CD14-positive monocyte (primary cell): ENCODE results near the gene PYCARD. TPM values are rescaled to one million over a fixed set of nuclear protein-coding genes. Genes with fewer than 3 reads are reported as not detected.

Experiments
- DNase-seq, 3 donors: peaks; one replicate each; pipeline ENCODE4 v3.0.0-alpha.2; 2011 to 2022
- H2AFZ ChIP-seq: 2 replicates; pipeline ENCODE4 v1.6.0; 2012; ENCODE audit warnings: mild to moderate bottlenecking, low read depth, low read length, inconsistent platforms; ENCODE audit not compliant: insufficient read depth, poor library complexity, severe bottlenecking
- H3K27ac ChIP-seq, 2 donors: 1 replicate in 1 of 2; 2 replicates in 1 of 2; pipeline ENCODE4 v1.5.1; 2012 to 2013; ENCODE audit warnings: low read length in 2 of 2, control low read depth in 1 of 2, inconsistent platforms in 1 of 2, low read depth in 1 of 2, mild to moderate bottlenecking in 1 of 2
- H3K27me3 ChIP-seq, 2 donors: one replicate each; pipeline versions ENCODE4 v1.6.0 to v1.6.1; 2011 to 2013; ENCODE audit warnings: low read length in 2 of 2; ENCODE audit not compliant: control insufficient read depth in 2 of 2, insufficient read depth in 2 of 2
- H3K36me3 ChIP-seq, 2 donors: replicated peaks in 1 of 2; 1 replicate in 1 of 2; 2 replicates in 1 of 2; pipeline versions ENCODE4 v1.5.1 to v1.6.1; 2012 to 2013; ENCODE audit warnings: low read length in 2 of 2, control low read depth in 1 of 2, inconsistent platforms in 1 of 2, mild to moderate bottlenecking in 1 of 2; ENCODE audit not compliant: insufficient read depth in 2 of 2, control insufficient read depth in 1 of 2
- H3K4me1 ChIP-seq, 2 donors: 1 replicate in 1 of 2; 2 replicates in 1 of 2; pipeline versions ENCODE4 v1.5.1 to v1.6.1; 2012 to 2013; ENCODE audit warnings: low read length in 2 of 2, control low read depth in 1 of 2, inconsistent platforms in 1 of 2, mild to moderate bottlenecking in 1 of 2, moderate library complexity in 1 of 2; ENCODE audit not compliant: insufficient read depth in 2 of 2, control insufficient read depth in 1 of 2
- H3K4me2 ChIP-seq: replicated peaks from 2 replicates; pipeline ENCODE3; 2012; ENCODE audit warnings: low read length, moderate library complexity, mild to moderate bottlenecking; ENCODE audit not compliant: poor library complexity, severe bottlenecking; ENCODE audit errors: extremely low read depth
- H3K4me3 ChIP-seq, 3 experiments: fragments of 200-600 bp in 1 of 3; sonication (generic) in 1 of 3; replicated peaks in 1 of 3; 1 replicate in 2 of 3; 2 replicates in 1 of 3; pipeline ENCODE4 v1.5.1; 2011 to 2013; ENCODE audit warnings: low read length in 3 of 3, mild to moderate bottlenecking in 3 of 3, control low read depth in 2 of 3, low read depth in 2 of 3, inconsistent platforms in 1 of 3, moderate library complexity in 1 of 3
- H3K79me2 ChIP-seq: 2 replicates; pipeline ENCODE4 v1.6.0; 2012; ENCODE audit warnings: mild to moderate bottlenecking, control low read depth, inconsistent platforms, low read length, moderate library complexity; ENCODE audit not compliant: insufficient read depth
- H3K9ac ChIP-seq: 2 replicates; pipeline ENCODE4 v1.6.0; 2017; ENCODE audit warnings: low read length, mild to moderate bottlenecking; ENCODE audit not compliant: insufficient read depth, poor library complexity, severe bottlenecking
- H3K9me3 ChIP-seq, 2 donors: replicated peaks in 1 of 2; 1 replicate in 1 of 2; 2 replicates in 1 of 2; pipeline versions ENCODE4 v1.5.1 to v1.6.1; 2012 to 2013; ENCODE audit warnings: low read length in 2 of 2, control low read depth in 1 of 2; ENCODE audit not compliant: control insufficient read depth in 1 of 2, insufficient read depth in 1 of 2
- H4K20me1 ChIP-seq: 2 replicates; pipeline ENCODE4 v1.6.0; 2012; ENCODE audit warnings: mild to moderate bottlenecking, low read length, control low read depth, moderate library complexity; ENCODE audit not compliant: insufficient read depth
- H3K27ac Mint-ChIP-seq, 7 donors: one replicate each; pipeline ENCODE4 v1.8.0; 2020; ENCODE audit warnings: mild to moderate bottlenecking in 7 of 7, mixed read lengths in 7 of 7, moderate library complexity in 6 of 7, inconsistent platforms in 2 of 7
- H3K27me3 Mint-ChIP-seq, 3 donors: one replicate each; pipeline ENCODE4 v1.8.0; 2021 to 2022; ENCODE audit warnings: low read depth in 3 of 3, mild to moderate bottlenecking in 3 of 3, mixed read lengths in 3 of 3, moderate library complexity in 3 of 3, inconsistent platforms in 1 of 3
- H3K36me3 Mint-ChIP-seq, 2 donors: one replicate each; pipeline ENCODE4 v1.8.0; 2020; ENCODE audit warnings: mixed read lengths in 2 of 2, inconsistent platforms in 1 of 2, mild to moderate bottlenecking in 1 of 2
- H3K4me1 Mint-ChIP-seq: one replicate; pipeline ENCODE4 v1.8.0; 2020; ENCODE audit warnings: mild to moderate bottlenecking, mixed read lengths
- H3K4me3 Mint-ChIP-seq, 2 donors: one replicate each; pipeline ENCODE4 v1.8.0; 2020; ENCODE audit warnings: mild to moderate bottlenecking in 2 of 2, mixed read lengths in 2 of 2, moderate library complexity in 1 of 2
- H3K9me3 Mint-ChIP-seq, 7 donors: one replicate each; pipeline ENCODE4 v1.8.0; 2020 to 2022; ENCODE audit warnings: mixed read lengths in 7 of 7, mild to moderate bottlenecking in 6 of 7, moderate library complexity in 6 of 7, inconsistent platforms in 2 of 7
- CTCF ChIP-seq: fragments of 200-600 bp; IDR thresholded peaks from one replicate; pipeline ENCODE4 v1.8.0; 2022; ENCODE audit warnings: antibody characterized with exemption, mild to moderate bottlenecking
- WGBS: methylation state at CpG from one replicate; pipeline ENCODE4 v1.1.5; 2013; ENCODE audit warnings: missing lambda C conversion rate; ENCODE audit not compliant: insufficient coverage; 5-methylcytosine and 5-hydroxymethylcytosine counted together
- intact Hi-C, 2 donors: fragments of 100-400 bp; cut with micrococcal nuclease; formaldehyde crosslinking; loops; one replicate each; pipeline versions ENCODE4 v1.15.0 to v1.15.1; 2023
- polyA plus RNA-seq, 3 donors: library from polyadenylated mRNA; depleted of rRNA in 1 of 3; unstranded in 2 of 3; stranded (reverse) in 1 of 3; fragments of 300-500 nt in 2 of 3; fragments of >200 nt in 1 of 3; fragmentation: Illumina TruSeq in 2 of 3; gene quantifications; 1 replicate in 2 of 3; 2 replicates in 1 of 3; pipeline ENCODE4 v1.2.3, GENCODE V29; 2012 to 2021

PYCARD gene
- polyA plus RNA-seq, 3 donors = 214 to 400 (median 374) TPM

DNA sequence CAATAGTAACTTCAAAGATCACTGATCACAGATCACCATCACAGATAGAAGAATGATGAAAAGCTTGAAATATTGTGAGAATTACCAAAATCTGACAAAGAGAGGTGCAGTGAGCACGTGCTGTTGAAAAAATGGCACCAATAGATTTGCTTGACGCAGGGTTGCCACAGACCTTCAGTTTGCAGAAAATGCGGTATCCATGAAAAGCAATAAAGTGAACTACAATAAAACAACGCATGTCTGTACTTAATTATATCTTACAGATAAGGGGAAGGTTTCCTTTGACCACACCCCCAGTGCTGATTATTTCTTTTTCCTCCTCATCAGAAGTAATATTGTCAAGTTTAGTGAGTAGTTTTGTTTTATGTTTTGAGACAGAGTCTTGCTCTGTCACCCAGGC is 35.5 kb upstream of the PYCARD start:
- WGBS = no CpG with 5 or more reads among the region's 4 CpGs
- intact Hi-C loops = no loop called here
- H3K9me3 Mint-ChIP-seq = peaks cover 2 to 12% (median 9%) of the 10 kb centered on the region in 7 donors
- H3K36me3 ChIP-seq = no peaks in the 10 kb centered on the region
- peaks cover 0 to 1% (median 0%) of the 10 kb centered on the region in 3 donors for H3K27me3 Mint-ChIP-seq
- peaks cover 19 to 21% of the 10 kb centered on the region in 2 donors for H3K4me1 ChIP-seq
- H3K4me1 Mint-ChIP-seq = peaks cover 23% of the 10 kb centered on the region
- H3K9me3 ChIP-seq = peaks cover 0 to 6% of the 10 kb centered on the region in 2 donors
- DNase-seq = no peak
- H3K27me3 ChIP-seq = no peaks in the 10 kb centered on the region
- no peak overlapping the region for H3K27ac Mint-ChIP-seq
- H3K36me3 Mint-ChIP-seq = no peaks in the 10 kb centered on the region
- no peak overlapping the region for H3K27ac ChIP-seq
- no peaks in the 10 kb centered on the region for H4K20me1 ChIP-seq
- no peak overlapping the region for H3K4me2 ChIP-seq
- H3K79me2 ChIP-seq = no peaks in the 10 kb centered on the region
- H2AFZ ChIP-seq = no peak overlapping the region
- H3K4me3 Mint-ChIP-seq = no peak overlapping the region
- no peak for TF ChIP-seq CTCF
- no peak overlapping the region for H3K4me3 ChIP-seq
- H3K9ac ChIP-seq = no peak overlapping the region

GRCh38 chr16:31229501-31229900 is 26.9 kb upstream of the PYCARD start:
- intact Hi-C loops = no loop called here
- Mint-ChIP-seq H3K4me1 (peaks cover 8% of the 10 kb centered on the region), H3K36me3 (peaks cover 0 to 2% of the 10 kb centered on the region in 2 donors), H3K27ac (peak overlapping the region in 1 of 7 donors; percentile 64), H3K9me3 (peaks cover 0 to 10% (median 4%) of the 10 kb centered on the region in 7 donors), H3K27me3 (peaks cover 0 to 11% (median 6%) of the 10 kb centered on the region in 3 donors), H3K4me3 (no peak overlapping the region)
- Histone ChIP-seq H3K79me2 (no peaks in the 10 kb centered on the region), H3K27me3 (peaks cover 0 to 2% of the 10 kb centered on the region in 2 donors), H4K20me1 (no peaks in the 10 kb centered on the region), H3K4me3 (no peak overlapping the region), H3K4me1 (no peaks in the 10 kb centered on the region), H3K36me3 (no peaks in the 10 kb centered on the region), H2AFZ (no peak overlapping the region), H3K4me2 (no peak overlapping the region), H3K27ac (no peak overlapping the region), H3K9ac (no peak overlapping the region), H3K9me3 (peaks cover 0 to 2% of the 10 kb centered on the region in 2 donors)
- no peak for DNase-seq
- TF ChIP-seq CTCF = no peak
- 38% methylated on average over 9 of the region's 10 CpGs for WGBS
